Fibroblast of pulmonary artery (primary cell): Measurements from ENCODE around the gene CAMK2B.

Experiments
- DNase-seq: peaks from one replicate; pipeline ENCODE4 v3.0.0-alpha.2; 2010; ENCODE audit warnings: low read depth
- H3K4me3 ChIP-seq: replicated peaks from 2 replicates; pipeline ENCODE4 v1.5.1; 2011; ENCODE audit warnings: low read depth, mild to moderate bottlenecking, control low read depth, low read length, moderate library complexity
- CTCF ChIP-seq: IDR thresholded peaks from 2 replicates; pipeline ENCODE4 v1.5.1; 2011; ENCODE audit warnings: mild to moderate bottlenecking, control low read depth, low read length, inconsistent platforms; ENCODE audit errors: missing control alignments

The CAMK2B gene

DNA sequence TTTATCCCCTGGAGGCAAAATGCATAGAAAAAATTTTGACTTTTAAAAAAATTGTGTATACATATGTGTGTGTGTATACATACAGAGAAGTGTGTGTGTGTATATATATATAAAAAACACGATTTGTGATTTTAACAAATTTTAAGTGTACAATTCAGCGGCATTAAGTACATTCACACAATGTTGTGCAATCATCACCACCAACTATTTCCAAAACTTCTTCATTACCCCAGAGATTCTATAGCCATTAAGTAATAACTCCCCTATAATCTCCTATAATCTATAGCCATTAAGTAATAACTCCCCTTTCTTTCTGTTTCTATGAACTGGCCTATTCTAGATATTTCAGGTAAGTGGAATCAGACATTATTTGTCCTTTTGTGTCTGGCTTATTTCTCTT is 20.7 kb upstream of the CAMK2B start:
- TF ChIP-seq CTCF: no peak
- no peak for DNase-seq
- no peak overlapping the region for H3K4me3 ChIP-seq

GRCh38 chr7:44341401-44341800 is 16.0 kb upstream of the CAMK2B start:
- no peak for TF ChIP-seq CTCF
- H3K4me3 ChIP-seq: no peak overlapping the region
- no peak for DNase-seq

GRCh38 chr7:44338600-44338999 is 13.2 kb upstream of the CAMK2B start:
- no peak for DNase-seq
- TF ChIP-seq CTCF: no peak
- H3K4me3 ChIP-seq: no peak overlapping the region

GRCh38 chr7:44336491-44336890 is 11.1 kb upstream of the CAMK2B start:
- no peak overlapping the region for H3K4me3 ChIP-seq
- DNase-seq: no peak
- no peak for TF ChIP-seq CTCF

- no peak for DNase-seq
- no peak overlapping the region for H3K4me3 ChIP-seq
- no peak for TF ChIP-seq CTCF
These were observed 9.8 kb upstream of the CAMK2B start for GRCh38 chr7:44335184-44335583.

- no peak overlapping the region for H3K4me3 ChIP-seq
- DNase-seq: no peak
- no peak for TF ChIP-seq CTCF
These were observed 9.3 kb upstream of the CAMK2B start for GRCh38 chr7:44334734-44335097.

- no peak overlapping the region for H3K4me3 ChIP-seq
- peak; percentile 19 for DNase-seq
- no peak for TF ChIP-seq CTCF
These were observed 8.7 kb upstream of the CAMK2B start for GRCh38 chr7:44333911-44334733.
